ENCODE data around the gene MVB12B.

Gene MVB12B

DNA sequence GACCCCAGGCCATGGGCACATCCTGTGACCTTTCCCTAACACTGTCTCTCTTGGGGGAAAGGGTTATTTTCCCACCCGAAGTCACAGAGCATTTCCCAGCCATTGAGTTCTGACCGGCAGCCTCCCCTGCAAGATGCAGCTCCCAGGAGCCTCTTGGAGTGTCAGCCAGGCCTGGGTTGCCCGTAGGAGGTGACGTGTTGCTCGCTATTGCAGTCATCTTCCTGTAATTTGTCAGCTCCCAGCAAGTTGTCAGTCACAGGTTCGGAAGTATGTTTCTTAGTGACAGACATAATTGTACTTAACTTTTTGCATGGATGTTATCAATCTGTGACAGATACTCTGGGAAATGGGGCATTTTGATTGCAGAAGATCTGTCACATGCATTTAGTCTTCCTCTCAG is 74.5 kb downstream of the MVB12B start:
- H3K27ac ChIP-seq, result no peak overlapping the region
- TF ChIP-seq ZFX (IDR thresholded peaks at IDR 0.05; ENCODE audit: borderline replicate concordance), result no peak
- TF ChIP-seq, protein P1, sequence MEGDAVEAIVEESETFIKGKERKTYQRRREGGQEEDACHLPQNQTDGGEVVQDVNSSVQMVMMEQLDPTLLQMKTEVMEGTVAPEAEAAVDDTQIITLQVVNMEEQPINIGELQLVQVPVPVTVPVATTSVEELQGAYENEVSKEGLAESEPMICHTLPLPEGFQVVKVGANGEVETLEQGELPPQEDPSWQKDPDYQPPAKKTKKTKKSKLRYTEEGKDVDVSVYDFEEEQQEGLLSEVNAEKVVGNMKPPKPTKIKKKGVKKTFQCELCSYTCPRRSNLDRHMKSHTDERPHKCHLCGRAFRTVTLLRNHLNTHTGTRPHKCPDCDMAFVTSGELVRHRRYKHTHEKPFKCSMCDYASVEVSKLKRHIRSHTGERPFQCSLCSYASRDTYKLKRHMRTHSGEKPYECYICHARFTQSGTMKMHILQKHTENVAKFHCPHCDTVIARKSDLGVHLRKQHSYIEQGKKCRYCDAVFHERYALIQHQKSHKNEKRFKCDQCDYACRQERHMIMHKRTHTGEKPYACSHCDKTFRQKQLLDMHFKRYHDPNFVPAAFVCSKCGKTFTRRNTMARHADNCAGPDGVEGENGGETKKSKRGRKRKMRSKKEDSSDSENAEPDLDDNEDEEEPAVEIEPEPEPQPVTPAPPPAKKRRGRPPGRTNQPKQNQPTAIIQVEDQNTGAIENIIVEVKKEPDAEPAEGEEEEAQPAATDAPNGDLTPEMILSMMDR (IDR thresholded peaks at IDR 0.05), result no peak

DNA sequence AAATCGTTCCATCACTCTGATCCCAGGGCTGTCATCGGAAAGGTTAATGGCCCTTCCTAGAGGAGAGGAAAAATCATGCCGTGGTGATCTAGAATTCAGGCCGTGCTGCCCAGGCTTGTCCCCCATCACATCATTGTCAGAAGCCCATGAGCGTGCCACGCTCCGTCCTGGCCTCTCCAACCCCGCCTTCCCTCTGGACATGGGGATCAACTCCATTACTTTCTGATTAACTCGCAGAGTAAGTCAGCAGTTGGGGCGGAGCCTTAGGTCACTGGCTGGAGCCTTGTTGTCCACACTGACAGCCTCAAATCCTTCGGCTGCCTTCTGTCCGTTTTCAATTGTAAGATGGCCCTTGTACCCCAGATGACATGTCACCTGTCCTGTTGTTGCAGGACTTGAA is 75.0 kb downstream of the MVB12B start:
- TF ChIP-seq ZFX (IDR thresholded peaks at IDR 0.05; ENCODE audit: borderline replicate concordance), result no peak
- TF ChIP-seq, protein P1 (IDR thresholded peaks at IDR 0.05), result no peak
- no peak overlapping the region for H3K27ac ChIP-seq

DNA sequence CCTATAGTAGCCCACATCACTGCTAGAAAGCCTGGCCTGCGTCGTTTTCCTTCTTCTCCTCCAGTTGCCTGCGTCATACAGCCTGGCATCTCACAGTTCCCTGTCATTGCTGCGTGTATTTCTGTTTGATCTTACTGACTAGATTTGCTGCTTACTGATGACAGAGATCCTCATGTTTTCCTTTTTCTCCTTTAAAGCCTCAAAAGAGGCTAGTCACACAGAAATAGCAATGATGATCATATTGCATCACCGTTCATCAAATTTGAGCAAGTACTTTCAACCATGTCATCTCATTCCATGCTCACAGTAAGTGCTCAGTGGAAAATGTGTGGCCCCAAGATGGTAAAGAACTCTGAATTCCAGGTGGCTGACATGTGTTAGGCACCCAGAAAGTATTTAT is 76.8 kb downstream of the MVB12B start:
- TF ChIP-seq, protein P1 (IDR thresholded peaks at IDR 0.05), result no peak
- no peak overlapping the region for H3K27ac ChIP-seq

DNA sequence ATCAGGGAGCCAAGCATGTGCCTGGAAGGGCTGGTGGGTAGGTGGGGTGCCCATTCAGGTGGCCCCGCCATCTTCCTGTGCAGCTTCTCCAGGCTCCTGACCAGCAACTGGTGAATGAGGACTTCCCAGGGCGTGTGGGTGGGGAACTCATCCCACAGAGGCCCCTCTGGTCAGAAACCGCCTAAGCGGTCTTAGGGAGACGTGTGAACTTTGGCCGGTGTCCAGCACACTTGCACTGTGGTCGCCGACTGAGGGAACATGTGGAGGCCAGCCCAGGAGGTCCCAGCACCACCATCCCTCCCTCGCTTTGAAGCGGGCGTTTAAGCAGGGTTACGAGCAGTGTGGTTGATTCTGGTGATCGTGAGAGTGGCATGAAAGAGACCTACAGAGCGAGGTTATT is 77.8 kb downstream of the MVB12B start:
- TF ChIP-seq ZFX (IDR thresholded peaks at IDR 0.05; ENCODE audit: borderline replicate concordance), result no peak
- TF ChIP-seq, protein P1 (IDR thresholded peaks at IDR 0.05), result no peak
- no peak overlapping the region for H3K27ac ChIP-seq

DNA sequence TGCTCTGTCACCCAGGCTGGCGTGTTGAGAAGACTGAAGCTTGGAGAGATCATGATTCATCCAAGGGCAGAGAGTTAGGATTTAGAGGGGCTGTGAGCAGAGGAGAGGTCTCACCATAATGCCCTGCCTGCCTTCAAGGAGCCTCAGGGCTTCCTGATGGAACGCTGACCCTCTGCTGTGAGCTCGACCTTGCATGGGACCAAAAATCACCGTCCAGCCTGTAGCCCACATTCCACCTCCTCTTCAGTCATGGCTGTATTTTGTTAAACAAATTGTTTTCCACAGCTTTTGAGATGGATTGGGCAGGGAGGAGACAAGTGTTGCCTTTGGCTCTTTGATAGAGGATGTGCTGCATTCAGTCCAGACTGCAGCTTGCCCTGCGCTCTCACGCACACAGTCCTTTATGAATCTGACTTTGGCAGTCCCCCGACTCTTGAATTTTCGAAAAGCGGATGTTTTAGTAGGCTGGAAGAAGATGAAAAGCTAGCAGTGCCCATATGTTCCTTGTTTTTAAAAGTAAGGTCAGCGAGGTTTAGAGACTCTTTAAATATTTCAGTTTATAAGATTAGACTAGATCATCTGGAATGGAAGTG is 79.5 kb downstream of the MVB12B start:
- TF ChIP-seq, protein P1 (IDR thresholded peaks at IDR 0.05), result no peak
- no peak for TF ChIP-seq ZFX (IDR thresholded peaks at IDR 0.05; ENCODE audit: borderline replicate concordance)
- H3K27ac ChIP-seq, result no peak overlapping the region

DNA sequence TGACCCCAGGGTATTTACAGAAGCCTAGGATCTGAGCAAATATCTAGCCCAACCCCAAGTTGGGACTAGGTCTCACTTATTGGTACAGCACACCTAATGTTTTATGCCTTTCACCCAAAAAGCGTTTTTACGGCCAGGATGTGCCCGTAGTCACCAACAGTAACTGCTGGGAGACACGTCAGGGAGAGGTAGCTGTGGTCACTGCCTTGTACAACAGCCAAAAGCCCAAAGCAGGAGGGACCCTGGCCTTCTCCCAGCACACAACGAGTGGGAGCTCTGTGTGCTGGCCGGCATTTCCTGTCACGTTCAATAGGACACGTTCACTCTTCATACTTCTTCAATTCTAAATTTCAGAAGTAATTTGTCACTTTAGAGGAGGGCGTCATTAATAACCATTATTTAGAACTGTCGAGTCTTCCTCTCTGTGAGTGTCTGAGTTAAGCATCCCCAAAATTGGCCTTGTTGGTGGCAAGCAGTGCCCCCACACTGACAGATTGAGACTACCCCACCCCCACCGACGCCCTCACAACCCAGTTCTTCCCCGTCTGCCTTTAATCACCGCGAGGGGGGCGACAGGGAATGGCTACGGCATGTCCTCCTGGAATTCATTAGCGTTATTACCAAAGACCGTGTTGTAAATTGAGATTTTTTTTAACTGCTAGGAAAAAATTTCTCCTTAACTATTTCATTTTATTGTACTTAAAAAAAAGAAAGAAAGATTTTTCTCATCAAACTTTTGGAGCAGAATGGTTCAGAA is 80.7 kb downstream of the MVB12B start:
- H3K27ac ChIP-seq, result no peak overlapping the region
- no peak for TF ChIP-seq ZFX (IDR thresholded peaks at IDR 0.05; ENCODE audit: borderline replicate concordance)
- TF ChIP-seq, protein P1 (IDR thresholded peaks at IDR 0.05), result no peak

DNA sequence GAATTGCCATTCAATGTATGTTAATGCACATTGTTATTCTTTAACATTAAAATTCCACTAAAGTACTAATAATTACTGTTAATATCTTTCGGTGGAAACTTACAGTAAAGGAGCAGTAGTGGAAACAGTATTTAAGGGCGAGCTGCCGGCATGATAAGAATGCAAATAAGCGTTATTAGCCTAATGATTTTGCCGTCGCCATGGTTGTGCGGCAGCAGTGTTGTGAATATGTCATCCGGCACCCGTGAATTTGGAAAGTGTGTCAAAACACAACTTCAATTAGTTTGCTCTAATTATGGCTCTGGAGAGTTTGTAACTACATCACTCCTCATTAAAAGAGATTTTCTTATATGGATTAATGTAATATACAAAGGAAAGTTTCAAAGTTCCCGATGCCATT is 81.4 kb downstream of the MVB12B start:
- H3K27ac ChIP-seq, result no peak overlapping the region
- no peak for TF ChIP-seq ZFX (IDR thresholded peaks at IDR 0.05; ENCODE audit: borderline replicate concordance)
- TF ChIP-seq, protein P1 (IDR thresholded peaks at IDR 0.05), result no peak

Measured in 22Rv1 (cell line).